Measurements from ENCODE around the gene SLC4A5.

The SLC4A5 gene

DNA sequence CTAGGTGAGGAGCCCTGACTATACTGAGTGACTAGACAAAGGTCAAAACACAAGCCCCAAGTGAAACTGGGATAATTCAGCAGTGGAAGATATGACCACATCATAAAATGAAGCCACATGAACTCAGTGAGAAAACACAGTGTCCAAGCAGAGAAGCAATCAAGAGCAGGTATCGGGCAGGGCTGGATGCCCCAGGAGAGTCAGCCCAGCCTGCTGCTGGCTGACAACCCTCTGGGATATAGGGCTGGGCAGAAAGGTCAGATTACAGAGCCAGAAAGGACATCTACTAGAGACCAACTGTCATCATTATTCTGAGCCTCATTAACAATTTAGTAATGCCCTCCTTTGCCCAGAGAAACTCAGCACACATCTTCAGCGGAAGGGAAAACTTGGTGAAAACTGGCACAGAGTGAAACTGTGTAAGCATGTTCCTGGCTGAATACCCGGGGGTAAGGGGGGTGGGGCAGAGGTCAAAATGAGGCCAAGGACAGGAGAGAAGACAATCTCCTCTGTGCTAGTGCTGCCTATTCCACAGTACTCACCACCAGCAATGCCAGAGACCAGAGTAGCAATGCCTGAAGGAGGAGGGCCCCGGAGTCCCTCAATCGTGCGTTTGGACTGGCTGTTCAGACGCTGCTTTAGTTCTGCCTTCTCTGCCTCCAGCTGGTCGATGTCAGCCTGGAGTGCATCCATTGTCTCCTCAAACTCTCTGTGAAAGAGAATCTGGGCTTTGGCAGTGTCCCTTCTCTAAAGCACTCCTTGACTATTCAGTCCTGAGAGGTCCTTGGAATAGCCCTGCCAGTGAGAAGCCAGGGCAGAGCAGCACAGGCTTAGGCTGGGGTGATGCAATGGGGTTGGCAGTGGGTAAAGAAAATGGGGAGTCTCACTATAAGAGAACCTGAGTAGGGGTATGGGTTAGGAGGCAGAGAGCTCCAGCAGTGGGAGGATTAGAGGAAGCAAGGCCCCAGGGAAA lies 21.6 kb upstream of the SLC4A5 start:
- TF ChIP-seq RAD21 (IDR thresholded peaks at IDR 0.05; ENCODE audit: low read depth): no peak
- TF ChIP-seq TCF12 (IDR thresholded peaks at IDR 0.05; ENCODE audit: low read depth): no peak
- TF ChIP-seq NFIC (IDR thresholded peaks at IDR 0.05): no peak
- TF ChIP-seq EP300 (IDR thresholded peaks at IDR 0.05; ENCODE audit: borderline replicate concordance): no peak
- no peak for TF ChIP-seq CREB1 (IDR thresholded peaks at IDR 0.05; ENCODE audit: low read depth)
- TF ChIP-seq EGR1 (IDR thresholded peaks at IDR 0.05): no peak
- TF ChIP-seq FOXM1 (IDR thresholded peaks at IDR 0.05; ENCODE audit: borderline replicate concordance, low read depth): no peak
- TF ChIP-seq YY1 (IDR thresholded peaks at IDR 0.05; ENCODE audit: low read depth): no peak
- TF ChIP-seq CEBPB (IDR thresholded peaks at IDR 0.05): no peak
- TF ChIP-seq TAF1 (IDR thresholded peaks at IDR 0.05; ENCODE audit: low read depth): no peak
- no peak for TF ChIP-seq TEAD4 (IDR thresholded peaks at IDR 0.05)
- TF ChIP-seq, protein P1, sequence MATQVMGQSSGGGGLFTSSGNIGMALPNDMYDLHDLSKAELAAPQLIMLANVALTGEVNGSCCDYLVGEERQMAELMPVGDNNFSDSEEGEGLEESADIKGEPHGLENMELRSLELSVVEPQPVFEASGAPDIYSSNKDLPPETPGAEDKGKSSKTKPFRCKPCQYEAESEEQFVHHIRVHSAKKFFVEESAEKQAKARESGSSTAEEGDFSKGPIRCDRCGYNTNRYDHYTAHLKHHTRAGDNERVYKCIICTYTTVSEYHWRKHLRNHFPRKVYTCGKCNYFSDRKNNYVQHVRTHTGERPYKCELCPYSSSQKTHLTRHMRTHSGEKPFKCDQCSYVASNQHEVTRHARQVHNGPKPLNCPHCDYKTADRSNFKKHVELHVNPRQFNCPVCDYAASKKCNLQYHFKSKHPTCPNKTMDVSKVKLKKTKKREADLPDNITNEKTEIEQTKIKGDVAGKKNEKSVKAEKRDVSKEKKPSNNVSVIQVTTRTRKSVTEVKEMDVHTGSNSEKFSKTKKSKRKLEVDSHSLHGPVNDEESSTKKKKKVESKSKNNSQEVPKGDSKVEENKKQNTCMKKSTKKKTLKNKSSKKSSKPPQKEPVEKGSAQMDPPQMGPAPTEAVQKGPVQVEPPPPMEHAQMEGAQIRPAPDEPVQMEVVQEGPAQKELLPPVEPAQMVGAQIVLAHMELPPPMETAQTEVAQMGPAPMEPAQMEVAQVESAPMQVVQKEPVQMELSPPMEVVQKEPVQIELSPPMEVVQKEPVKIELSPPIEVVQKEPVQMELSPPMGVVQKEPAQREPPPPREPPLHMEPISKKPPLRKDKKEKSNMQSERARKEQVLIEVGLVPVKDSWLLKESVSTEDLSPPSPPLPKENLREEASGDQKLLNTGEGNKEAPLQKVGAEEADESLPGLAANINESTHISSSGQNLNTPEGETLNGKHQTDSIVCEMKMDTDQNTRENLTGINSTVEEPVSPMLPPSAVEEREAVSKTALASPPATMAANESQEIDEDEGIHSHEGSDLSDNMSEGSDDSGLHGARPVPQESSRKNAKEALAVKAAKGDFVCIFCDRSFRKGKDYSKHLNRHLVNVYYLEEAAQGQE (IDR thresholded peaks at IDR 0.05; ENCODE audit: low read depth): no peak

GRCh38 chr2:74361327-74361726 lies 18.1 kb upstream of the SLC4A5 start:
- TF ChIP-seq TAF1 (IDR thresholded peaks at IDR 0.05; ENCODE audit: low read depth) (no peak), CREB1 (IDR thresholded peaks at IDR 0.05; ENCODE audit: low read depth) (no peak), NFIC (IDR thresholded peaks at IDR 0.05) (no peak), RAD21 (IDR thresholded peaks at IDR 0.05; ENCODE audit: low read depth) (no peak), ZBTB7A (IDR thresholded peaks at IDR 0.05; ENCODE audit: low read depth) (no peak), EGR1 (IDR thresholded peaks at IDR 0.05) (no peak), EP300 (IDR thresholded peaks at IDR 0.05; ENCODE audit: borderline replicate concordance) (no peak), YY1 (IDR thresholded peaks at IDR 0.05; ENCODE audit: low read depth) (no peak), FOXM1 (IDR thresholded peaks at IDR 0.05; ENCODE audit: borderline replicate concordance, low read depth) (no peak), CEBPB (IDR thresholded peaks at IDR 0.05) (no peak), TCF12 (IDR thresholded peaks at IDR 0.05; ENCODE audit: low read depth) (no peak), TEAD4 (IDR thresholded peaks at IDR 0.05) (no peak)
- TF ChIP-seq, protein P2, sequence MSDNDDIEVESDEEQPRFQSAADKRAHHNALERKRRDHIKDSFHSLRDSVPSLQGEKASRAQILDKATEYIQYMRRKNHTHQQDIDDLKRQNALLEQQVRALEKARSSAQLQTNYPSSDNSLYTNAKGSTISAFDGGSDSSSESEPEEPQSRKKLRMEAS (IDR thresholded peaks at IDR 0.05): no peak
- TF ChIP-seq, protein P1 (IDR thresholded peaks at IDR 0.05; ENCODE audit: low read depth): no peak; the same call in 1 of the 2 replicates
- TF ChIP-seq, protein P3, sequence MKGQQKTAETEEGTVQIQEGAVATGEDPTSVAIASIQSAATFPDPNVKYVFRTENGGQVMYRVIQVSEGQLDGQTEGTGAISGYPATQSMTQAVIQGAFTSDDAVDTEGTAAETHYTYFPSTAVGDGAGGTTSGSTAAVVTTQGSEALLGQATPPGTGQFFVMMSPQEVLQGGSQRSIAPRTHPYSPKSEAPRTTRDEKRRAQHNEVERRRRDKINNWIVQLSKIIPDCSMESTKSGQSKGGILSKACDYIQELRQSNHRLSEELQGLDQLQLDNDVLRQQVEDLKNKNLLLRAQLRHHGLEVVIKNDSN (IDR thresholded peaks at IDR 0.05): no peak

DNA sequence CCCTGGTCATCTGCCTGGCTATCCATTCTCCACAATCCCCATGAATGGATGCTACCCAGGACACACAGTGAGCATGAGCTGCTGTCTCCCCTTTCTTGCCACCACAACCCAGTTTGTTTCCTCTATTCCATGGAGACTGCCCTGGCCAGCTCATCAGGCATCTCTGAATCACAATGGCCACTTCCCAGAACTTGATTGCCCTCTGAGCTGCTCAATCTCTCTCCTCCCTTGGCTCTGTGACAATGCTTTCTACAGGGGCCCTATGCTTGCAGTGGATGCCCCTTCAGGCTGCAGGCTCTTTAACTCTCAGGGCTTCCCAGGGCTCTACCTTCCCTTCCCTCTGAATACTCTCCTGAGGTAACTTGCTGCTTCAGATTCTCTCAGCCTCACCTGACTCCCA lies 14.4 kb upstream of the SLC4A5 start:
- TF ChIP-seq TEAD4 (IDR thresholded peaks at IDR 0.05) (no peak), CEBPB (IDR thresholded peaks at IDR 0.05) (no peak)

GRCh38 chr2:74349889-74350288 lies 6.7 kb upstream of the SLC4A5 start:
- TF ChIP-seq TEAD4 (IDR thresholded peaks at IDR 0.05) (no peak), TCF12 (IDR thresholded peaks at IDR 0.05; ENCODE audit: low read depth) (no peak), EGR1 (IDR thresholded peaks at IDR 0.05) (no peak), TAF1 (IDR thresholded peaks at IDR 0.05; ENCODE audit: low read depth) (no peak), YY1 (IDR thresholded peaks at IDR 0.05; ENCODE audit: low read depth) (no peak), NFIC (IDR thresholded peaks at IDR 0.05) (no peak), ZBTB7A (IDR thresholded peaks at IDR 0.05; ENCODE audit: low read depth) (no peak), RAD21 (IDR thresholded peaks at IDR 0.05; ENCODE audit: low read depth) (no peak)
- TF ChIP-seq, protein P3 (IDR thresholded peaks at IDR 0.05): no peak

DNA sequence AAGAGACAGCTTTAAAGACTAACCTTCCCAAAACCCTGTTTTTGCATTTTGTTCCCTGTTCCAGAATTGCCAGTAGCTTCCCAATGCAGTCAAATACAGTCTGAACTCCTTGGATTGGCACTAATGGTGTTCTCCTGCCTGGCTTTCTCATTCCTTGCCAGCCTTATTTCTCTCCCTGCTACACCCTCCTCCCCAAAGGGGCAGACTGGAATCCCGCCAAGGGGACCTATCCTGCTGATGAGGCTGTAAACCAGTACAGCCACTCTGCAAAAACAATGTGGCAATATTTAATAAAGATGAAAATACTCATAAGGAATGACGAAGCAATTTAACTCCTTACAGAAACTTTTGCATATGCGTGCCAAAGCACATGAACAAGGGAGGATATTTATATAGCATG lies 4.5 kb upstream of the SLC4A5 start:
- TF ChIP-seq EP300 (IDR thresholded peaks at IDR 0.05; ENCODE audit: borderline replicate concordance): no peak
- no peak for TF ChIP-seq EGR1 (IDR thresholded peaks at IDR 0.05)
- TF ChIP-seq TEAD4 (IDR thresholded peaks at IDR 0.05): no peak
- TF ChIP-seq, protein P2 (IDR thresholded peaks at IDR 0.05): no peak
- TF ChIP-seq, protein P3 (IDR thresholded peaks at IDR 0.05): no peak
- no peak for TF ChIP-seq YY1 (IDR thresholded peaks at IDR 0.05; ENCODE audit: low read depth)
- TF ChIP-seq NFIC (IDR thresholded peaks at IDR 0.05): no peak
- TF ChIP-seq FOXM1 (IDR thresholded peaks at IDR 0.05; ENCODE audit: borderline replicate concordance, low read depth): no peak
- no peak for TF ChIP-seq CEBPB (IDR thresholded peaks at IDR 0.05)
- TF ChIP-seq, protein P1 (IDR thresholded peaks at IDR 0.05; ENCODE audit: low read depth): no peak
- no peak for TF ChIP-seq ZBTB7A (IDR thresholded peaks at IDR 0.05; ENCODE audit: low read depth)
- TF ChIP-seq TCF12 (IDR thresholded peaks at IDR 0.05; ENCODE audit: low read depth): no peak
